AG04449 (cell line): ENCODE measurements around the gene GNG12.

Experiments used
- CTCF ChIA-PET: fragments of 350-600 bp; formaldehyde crosslinking; extraction: SDS; loops from one replicate; lab custom pipeline; 2021; ENCODE audit warnings: antibody characterized with exemption; lab: Yijun Ruan, JAX
- POLR2A ChIA-PET: fragments of 400-600, 350-600 bp; formaldehyde crosslinking; extraction: SDS; loops from one replicate; lab custom pipeline; 2020; ENCODE audit warnings: antibody characterized with exemption, inconsistent platforms; lab: Yijun Ruan, JAX
- DNase-seq: peaks from one replicate; pipeline ENCODE4 v3.0.0-alpha.2; 2010; ENCODE audit warnings: low read depth, low spot score
- H3K4me3 ChIP-seq: 2 replicates; pipeline ENCODE4 v1.5.1; 2011; ENCODE audit warnings: low read depth, mild to moderate bottlenecking, control low read depth, low read length
- CTCF ChIP-seq: IDR thresholded peaks from one replicate; pipeline ENCODE4 v1.5.1; 2011; ENCODE audit warnings: mild to moderate bottlenecking, moderate library complexity, low read length, control low read depth, inconsistent platforms; ENCODE audit not compliant: insufficient read depth; ENCODE audit errors: missing control alignments

Gene GNG12

GRCh38 chr1:67655581-67655980 lies 177.7 kb downstream of the GNG12 start:
- no peak for TF ChIP-seq CTCF
- ChIA-PET CTCF (interaction anchor here (0.7 to 1.3 kb wide), 2 partner anchors 8 to 94 kb away, joined by 3 read pairs; no protein-coding TSS in a partner anchor), POLR2A (no interaction called here)
- no peak overlapping the region for H3K4me3 ChIP-seq
- DNase-seq: no peak

- CTCF ChIA-PET: no interaction called here
- POLR2A ChIA-PET: no interaction called here
- no peak overlapping the region for H3K4me3 ChIP-seq
Observed at GRCh38 chr1:67653304-67653703, 180.0 kb downstream of the GNG12 start.

GRCh38 chr1:67652800-67653199 lies 180.5 kb downstream of the GNG12 start:
- no peak overlapping the region for H3K4me3 ChIP-seq
- ChIA-PET POLR2A (no interaction called here), CTCF (no interaction called here)
- no peak for DNase-seq
- TF ChIP-seq CTCF: no peak

More at GRCh38 chr1:67653304-67653703, 180.0 kb downstream of the GNG12 start:
- DNase-seq: no peak
- TF ChIP-seq CTCF: no peak
